GM12878 (cell line): ENCODE data around the gene B3GALT6. TPM values are rescaled to one million over a fixed set of nuclear protein-coding genes. Genes with fewer than 3 reads are reported as not detected.
"Not testable (repeated sequence)": the region's sequence is repeated elsewhere in the genome, so short reads cannot be mapped to it uniquely, and the experiment has no call there.

Experiments used
- ATAC-seq: fragments of 200-7000 bp; cut with Tn5 transposase; 3 replicates; pipeline ENCODE4 v1.9.1; 2020; ENCODE audit warnings: mild to moderate bottlenecking, moderate library complexity
- BruUV-seq: library from RNA; stranded (reverse); fragments of 400-500 nt; replicated peaks from 2 replicates; lab custom pipeline; 2021; lab: Mats Ljungman, UMichigan
- CTCF ChIA-PET: fragments of 300-600 bp; sonication (Branson Sonifier 250); formaldehyde crosslinking; extraction: SDS; loops from one replicate; lab custom pipeline; 2021; ENCODE audit warnings: inconsistent platforms; lab: Yijun Ruan, JAX
- POLR2A ChIA-PET: fragments of 350-600 bp; formaldehyde crosslinking; extraction: SDS; loops from one replicate; lab custom pipeline; 2021; ENCODE audit warnings: inconsistent platforms; lab: Charles Lee
- RAD21 ChIA-PET: fragments of 300-600 bp; sonication (Branson Sonifier 250); formaldehyde crosslinking; loops from one replicate; lab custom pipeline; 2023; ENCODE audit warnings: antibody characterized with exemption; ENCODE audit not compliant: unreplicated experiment; lab: Charles Lee
- SMC1A ChIA-PET: fragments of 300-600 bp; sonication (Branson Sonifier 250); formaldehyde crosslinking; loops from one replicate; lab custom pipeline; 2023; ENCODE audit not compliant: unreplicated experiment, uncharacterized antibody; lab: Charles Lee
- DNase-seq: peaks from one replicate; pipeline ENCODE4 v3.0.0-alpha.2; 2011; ENCODE audit warnings: low read depth, low spot score
- FAIRE-seq: peaks from 3 replicates; lab custom pipeline; 2011; peaks lifted over from hg19 to GRCh38; lab: Jason Lieb, UNC
- H2AFZ ChIP-seq: 2 replicates; pipeline ENCODE4 v1.6.0; 2011; ENCODE audit warnings: low read depth, low read length, control low read depth; ENCODE audit not compliant: control insufficient read depth
- H3K27ac ChIP-seq: 2 replicates; pipeline ENCODE4 v1.5.1; 2011; ENCODE audit warnings: control low read depth; ENCODE audit not compliant: control insufficient read depth, insufficient read depth
- H3K27me3 ChIP-seq, 2 experiments: replicated peaks in 1 of 2; 2 replicates each; pipeline versions ENCODE4 v1.6.0 to v1.6.1; 2011; ENCODE audit warnings: low read length in 1 of 2; ENCODE audit not compliant: control insufficient read depth in 2 of 2, insufficient read depth in 2 of 2
- H3K36me3 ChIP-seq, 2 experiments: 2 replicates each; pipeline ENCODE4 v1.5.1; 2011; ENCODE audit warnings: low read length in 1 of 2; ENCODE audit not compliant: control insufficient read depth in 2 of 2, insufficient read depth in 2 of 2
- H3K4me1 ChIP-seq: 2 replicates; pipeline ENCODE4 v1.6.1; 2011; ENCODE audit warnings: mild to moderate bottlenecking, low read length, moderate library complexity, mixed read lengths; ENCODE audit not compliant: control insufficient read depth, insufficient read depth
- H3K4me2 ChIP-seq: 2 replicates; pipeline ENCODE4 v1.6.0; 2011; ENCODE audit warnings: control low read depth; ENCODE audit not compliant: control insufficient read depth, insufficient read depth
- H3K4me3 ChIP-seq: fragments of 200-600 bp; sonication (generic); 2 replicates; pipeline ENCODE4 v1.5.1; 2016
- H3K79me2 ChIP-seq: 2 replicates; pipeline ENCODE4 v1.6.0; 2011; ENCODE audit warnings: low read length; ENCODE audit not compliant: control insufficient read depth, insufficient read depth
- H3K9ac ChIP-seq: 2 replicates; pipeline ENCODE4 v1.8.0; 2011; ENCODE audit warnings: low read length, control low read depth, mixed read lengths; ENCODE audit not compliant: control insufficient read depth, insufficient read depth
- H3K9me3 ChIP-seq: replicated peaks from 3 replicates; pipeline ENCODE4 v1.5.1; 2011; ENCODE audit warnings: mild to moderate bottlenecking, low read length; ENCODE audit not compliant: control insufficient read depth, insufficient read depth
- H4K20me1 ChIP-seq: 2 replicates; pipeline ENCODE4 v1.6.0; 2011; ENCODE audit not compliant: control insufficient read depth, insufficient read depth
- ATF7 ChIP-seq: fragments of 450-650 bp; IDR thresholded peaks from 2 replicates; pipeline ENCODE4 v1.6.1; 2016; ENCODE audit warnings: low read depth, mild to moderate bottlenecking
- ZNF687 ChIP-seq: fragments of 450-650 bp; IDR thresholded peaks from 2 replicates; pipeline ENCODE4 v1.6.1; 2017; ENCODE audit warnings: mild to moderate bottlenecking, moderate library complexity
- WGBS: methylation state at CpG from one replicate; pipeline ENCODE4 v1.1.6; 2016; ENCODE audit warnings: low lambda C conversion rate; ENCODE audit not compliant: insufficient replicate concordance, insufficient coverage; ENCODE audit errors: missing lambda C conversion rate; 5-methylcytosine and 5-hydroxymethylcytosine counted together
- in situ Hi-C: fragments of 300-500 bp; cut with MboI; formaldehyde crosslinking; loops from 9 replicates; pipeline ENCODE4 v1.14.3; 2018; ENCODE audit warnings: mixed read lengths
- intact Hi-C: fragments of 100-400 bp; cut with micrococcal nuclease; formaldehyde crosslinking; loops from one replicate; pipeline ENCODE4 v1.14.2; 2022; ENCODE audit not compliant: unreplicated experiment
- polyA plus RNA-seq, 11 experiments: library from polyadenylated mRNA; depleted of rRNA in 4 of 11; unstranded in 6 of 11; stranded (reverse) in 5 of 11; fragments of >200 nt; fragmentation: Nextera tagmentation in 4 of 11; fragmentation: Illumina TruSeq in 1 of 11; extraction: Ambion mirVana in 4 of 11; extraction: Trizol in 1 of 11; gene quantifications; 1 replicate in 1 of 11; 2 replicates in 10 of 11; pipeline versions ENCODE4 v1.2.1 to v1.2.3, GENCODE V29; 2011 to 2016; ENCODE audit warnings: inconsistent platforms in 2 of 11, missing spikeins in 2 of 11, low read depth in 1 of 11
- total RNA-seq, 4 experiments: library from RNA; depleted of rRNA in 3 of 4; stranded (reverse); fragments of >200 nt in 3 of 4; fragmentation: Illumina TruSeq in 1 of 4; extraction: Trizol in 1 of 4; gene quantifications; 2 replicates each; pipeline versions ENCODE4 v1.2.1 to v1.2.3, GENCODE V29; 2013 to 2021

Gene B3GALT6
- total and polyA plus RNA-seq, 10 of the 15 experiments (the other 5 are each of a cell fraction or from before 2014, with no cell fraction given), result 0.53 to 20.8 (median 4.5) TPM

GRCh38 chr1:1195726-1196125 is 36.3 kb upstream of the B3GALT6 start:
- H3K4me3 ChIP-seq, BruUV-seq, H3K9ac ChIP-seq, intact Hi-C loops, POLR2A ChIA-PET, CTCF ChIA-PET, in situ Hi-C loops, FAIRE-seq, H3K79me2 ChIP-seq, H3K27me3 ChIP-seq, H3K9me3 ChIP-seq, RAD21 ChIA-PET, H3K27ac ChIP-seq, ATAC-seq, DNase-seq, H3K4me2 ChIP-seq, H4K20me1 ChIP-seq, H3K36me3 ChIP-seq, H3K4me1 ChIP-seq, H2AFZ ChIP-seq: not testable (repeated sequence)
- SMC1A ChIA-PET, result interaction anchor here (1.0 kb wide), 2 partner anchors 24 to 25 kb away, joined by 3 read pairs; no protein-coding TSS in a partner anchor
- WGBS, result 79% methylated on average over 6 of the region's 6 CpGs

- H3K9ac ChIP-seq, result no peak overlapping the region
- DNase-seq, result no peak
- H3K27me3 ChIP-seq, result no peaks in the 10 kb centered on the region
- FAIRE-seq, result no peak
- TF ChIP-seq ZNF687 (no peak), ATF7 (no peak)
- TF ChIP-seq, all 136 proteins: peak for 0
- BruUV-seq, result no TSS peak
- H3K36me3 ChIP-seq, result no peaks in the 10 kb centered on the region
- 44% methylated on average over 13 of the region's 13 CpGs for WGBS
- SMC1A ChIA-PET, result interaction anchor here (1.0 kb wide), 2 partner anchors 25 to 26 kb away, joined by 3 read pairs; no protein-coding TSS in a partner anchor
- H3K4me1 ChIP-seq, result no peaks in the 10 kb centered on the region
- in situ Hi-C loops, result no loop called here
- H3K79me2 ChIP-seq, result no peaks in the 10 kb centered on the region
- no peak overlapping the region for H2AFZ ChIP-seq
- ATAC-seq, result no peak
- H4K20me1 ChIP-seq, result no peaks in the 10 kb centered on the region
- CTCF ChIA-PET, result no interaction called here
- intact Hi-C loops, result no loop called here
- POLR2A ChIA-PET, result no interaction called here
- peaks cover 2% of the 10 kb centered on the region; the same call in 1 of the 3 replicates for H3K9me3 ChIP-seq
- RAD21 ChIA-PET, result no interaction called here
- H3K27ac ChIP-seq, result no peak overlapping the region
- H3K4me3 ChIP-seq, result no peak overlapping the region
- H3K4me2 ChIP-seq, result no peak overlapping the region
Observed at GRCh38 chr1:1196431-1197187, 35.4 kb upstream of the B3GALT6 start.
